CD4-positive, alpha-beta T cell treated with Interleukin-17A for 1 hour (primary cell): ENCODE measurements around the gene ZNF341.
A peak's percentile ranks its signal among the peaks of the same experiment; 100 is the strongest.
"Not testable (repeated sequence)": the region's sequence is repeated elsewhere in the genome, so short reads cannot be mapped to it uniquely, and the experiment has no call there.

Experiments used
- DNase-seq: peaks from one replicate; pipeline ENCODE4 v3.0.0-alpha.2; 2020

ZNF341 gene

DNA sequence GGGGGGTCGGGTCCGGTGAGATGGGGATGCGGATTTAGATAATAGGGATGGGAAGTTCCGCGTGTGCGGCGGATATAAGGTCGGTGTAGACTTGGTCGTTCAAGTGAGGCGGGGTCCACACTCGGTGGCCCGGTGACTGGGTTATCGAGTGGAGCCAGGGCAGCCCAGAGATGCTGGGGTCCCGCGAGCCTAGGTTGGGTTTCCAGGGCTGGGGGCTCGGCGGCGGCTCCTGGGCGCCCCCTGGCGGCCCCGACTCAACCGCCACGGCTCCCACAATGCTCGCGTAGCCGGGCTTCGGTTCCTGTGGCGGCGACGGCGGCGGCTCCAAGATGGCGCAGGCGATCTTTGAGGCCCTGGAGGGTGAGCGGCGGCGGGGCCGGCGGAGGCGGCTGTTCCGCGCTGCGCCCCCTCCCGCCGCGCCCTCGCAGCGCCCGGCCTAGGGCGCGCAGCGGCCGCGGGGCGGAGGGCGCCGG lies at the start of gene ZNF341:
Gene ZNF341, plus strand, starts transcription at position 304 of the 473 bp plus-strand sequence. Its CDS starts 26 bp downstream, at position 330.
- peak; percentile 93 for DNase-seq

DNA sequence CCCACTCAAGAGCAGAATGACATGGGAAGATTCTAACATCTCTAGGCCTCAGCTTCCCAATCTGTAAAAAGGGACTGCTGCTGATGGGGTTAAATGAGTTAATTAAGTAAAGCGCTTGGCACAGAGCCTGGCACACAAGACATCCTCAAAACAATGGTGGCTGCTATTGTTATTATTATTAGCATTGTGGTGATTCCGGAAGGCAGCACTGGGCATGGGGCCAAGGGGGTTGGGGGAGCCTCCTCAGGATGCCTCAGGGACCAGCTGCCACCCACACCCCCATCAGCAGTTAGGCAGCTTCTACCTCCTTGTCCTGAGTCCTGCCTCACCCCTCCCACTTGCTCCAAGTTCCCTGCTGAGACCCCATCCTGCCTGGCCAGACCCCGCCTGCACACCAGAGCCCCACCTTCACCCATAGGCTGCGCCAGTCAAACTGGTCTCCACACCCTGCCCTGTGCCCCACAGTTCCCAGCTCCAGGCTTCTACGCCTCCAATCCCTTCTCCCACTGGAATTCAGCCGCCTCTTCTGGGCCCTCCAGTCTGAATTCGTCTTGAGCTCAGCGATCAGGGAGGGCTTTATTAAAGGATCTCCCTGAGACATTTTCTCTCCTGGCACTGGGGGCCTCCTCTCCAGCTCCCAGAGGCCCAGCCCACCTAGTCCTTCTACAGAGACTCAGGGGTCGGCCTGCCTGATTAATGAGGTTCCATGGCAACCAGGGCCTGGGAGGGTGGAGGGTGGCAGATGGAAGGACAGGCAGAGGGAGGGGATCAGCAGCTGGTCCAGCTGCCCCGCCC lies 47.1 kb upstream of the ZNF341 start:
- DNase-seq: no peak

DNA sequence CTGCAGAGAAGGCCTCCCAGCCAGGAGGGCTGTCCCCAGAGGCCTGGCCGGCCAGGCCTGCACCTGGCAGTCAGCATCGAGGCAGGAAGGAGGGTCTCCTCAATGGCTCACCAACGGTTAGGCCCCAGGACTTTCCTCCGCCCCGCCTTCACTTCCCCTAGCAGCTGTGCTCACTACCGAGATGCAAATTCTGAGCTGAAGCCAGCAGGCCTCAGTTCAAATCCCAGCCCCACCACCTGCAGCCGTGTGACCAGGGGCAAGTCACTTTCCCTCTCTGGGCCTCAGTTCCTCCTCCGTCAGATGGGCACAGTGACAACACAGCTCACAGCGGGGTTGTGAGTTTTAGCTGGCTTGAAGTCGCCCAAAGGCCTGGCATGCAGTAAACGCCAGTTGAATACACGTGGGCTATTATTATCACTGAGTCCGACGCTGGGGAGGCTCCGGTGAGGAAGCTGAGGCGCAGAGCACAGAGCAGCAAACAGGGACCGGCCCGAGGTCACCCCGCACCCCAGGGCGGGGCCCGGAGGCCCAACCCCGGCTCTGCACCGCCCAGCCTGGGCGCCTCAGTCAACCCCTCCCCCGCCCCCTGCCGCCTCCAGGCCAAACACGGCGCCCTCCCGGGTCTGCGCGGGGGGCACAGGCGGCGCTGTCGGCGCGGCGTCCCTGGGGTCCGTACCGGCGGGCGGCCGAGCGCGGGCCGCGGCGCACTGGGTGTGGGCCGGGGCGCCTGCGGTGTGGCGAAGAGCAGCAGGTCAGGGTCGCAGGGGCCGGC lies 46.3 kb upstream of the ZNF341 start:
- peak; percentile 37 for DNase-seq

DNA sequence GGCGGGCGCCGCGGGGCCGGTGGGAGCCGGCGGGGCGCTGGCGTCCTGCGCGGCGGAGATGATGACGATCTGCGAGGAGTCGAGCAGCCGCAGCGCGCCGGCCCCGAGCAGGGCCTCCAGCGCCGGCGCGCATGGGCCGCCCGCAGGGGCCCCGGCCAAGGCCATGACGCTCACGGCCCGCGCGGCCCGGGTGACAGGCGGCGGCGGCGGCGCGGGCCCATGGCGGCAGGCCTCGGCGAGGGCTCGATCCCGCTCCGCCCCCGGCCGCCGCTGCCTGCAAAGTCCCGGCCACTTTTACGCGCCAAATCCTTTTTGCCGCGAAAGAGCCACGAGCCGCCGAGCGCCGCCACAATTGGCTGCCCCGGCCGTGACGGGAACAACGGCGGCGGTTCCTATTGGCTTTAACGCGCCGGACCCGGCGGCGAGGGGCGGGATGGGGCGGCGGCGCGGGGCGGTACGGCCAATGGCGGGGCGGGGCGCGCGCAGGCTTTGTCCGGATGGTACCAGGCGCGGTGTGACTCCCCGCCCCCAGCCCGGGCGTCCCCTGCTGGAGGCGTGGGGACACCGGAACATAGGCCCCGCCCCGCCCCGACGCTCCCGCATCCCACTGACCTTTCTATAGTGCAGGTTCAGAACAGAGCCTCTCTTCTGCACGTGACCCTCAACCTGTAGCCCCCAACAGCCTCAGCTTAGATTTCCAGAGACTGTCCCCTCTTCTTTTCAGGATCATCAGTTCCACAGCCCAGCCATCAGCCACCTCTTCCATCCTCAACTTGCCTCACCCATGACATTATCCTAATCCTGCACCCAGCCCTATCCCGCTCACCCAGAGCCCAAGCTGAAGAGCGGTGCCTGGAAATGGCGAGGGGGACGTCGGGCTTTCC lies 45.5 kb upstream of the ZNF341 start, which contains the start of gene E2F1:
Gene E2F1, minus strand, starts transcription at position 286 of the 884 bp plus-strand sequence. Its CDS starts 121 bp downstream, at position 165.
- peak; percentile 95 for DNase-seq

DNA sequence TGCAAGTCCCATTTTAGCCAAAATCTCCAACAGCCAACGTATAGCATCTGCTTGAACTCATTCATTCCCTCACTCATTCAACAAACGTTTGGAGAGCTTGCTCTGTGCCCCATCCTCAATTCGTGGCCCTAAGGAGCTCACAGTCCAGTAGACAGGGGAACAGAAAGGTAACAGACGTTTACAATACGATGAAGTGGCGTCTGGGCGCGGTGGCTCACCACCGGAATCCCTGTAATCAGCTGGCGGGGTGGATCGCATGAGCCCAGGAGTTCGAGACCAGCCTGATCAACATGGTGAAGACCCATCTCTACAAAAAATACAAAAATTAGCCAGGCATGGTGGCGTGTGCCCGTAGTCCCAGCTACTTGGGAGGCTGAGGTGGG lies 44.8 kb upstream of the ZNF341 start:
- no peak for DNase-seq

DNA sequence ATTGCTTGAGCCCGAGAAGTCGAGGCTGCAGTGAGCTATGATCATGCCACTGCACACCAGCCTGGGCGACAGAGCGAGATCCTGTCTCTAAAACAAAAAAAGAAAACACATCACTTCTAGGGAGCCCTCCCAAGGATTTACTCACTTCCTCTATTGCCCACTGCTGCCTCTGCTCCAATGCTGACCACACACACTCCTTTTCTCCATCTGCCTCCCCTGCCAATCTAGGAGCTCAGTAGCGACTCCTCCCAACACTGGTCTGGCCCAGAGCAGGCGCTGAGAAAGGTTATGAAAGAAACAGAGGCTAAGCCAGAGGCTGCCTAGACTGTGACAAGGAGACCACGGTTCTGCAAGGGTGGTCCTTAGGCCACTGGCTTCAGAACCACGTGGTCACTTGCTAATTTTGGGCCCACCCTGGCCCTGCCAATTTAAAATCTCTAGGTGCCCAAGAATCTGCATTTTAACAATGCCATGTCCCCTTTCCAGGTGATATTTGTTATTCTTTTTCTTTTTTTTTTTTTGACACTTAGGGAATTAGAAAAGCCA lies 44.4 kb upstream of the ZNF341 start:
- no peak for DNase-seq

DNA sequence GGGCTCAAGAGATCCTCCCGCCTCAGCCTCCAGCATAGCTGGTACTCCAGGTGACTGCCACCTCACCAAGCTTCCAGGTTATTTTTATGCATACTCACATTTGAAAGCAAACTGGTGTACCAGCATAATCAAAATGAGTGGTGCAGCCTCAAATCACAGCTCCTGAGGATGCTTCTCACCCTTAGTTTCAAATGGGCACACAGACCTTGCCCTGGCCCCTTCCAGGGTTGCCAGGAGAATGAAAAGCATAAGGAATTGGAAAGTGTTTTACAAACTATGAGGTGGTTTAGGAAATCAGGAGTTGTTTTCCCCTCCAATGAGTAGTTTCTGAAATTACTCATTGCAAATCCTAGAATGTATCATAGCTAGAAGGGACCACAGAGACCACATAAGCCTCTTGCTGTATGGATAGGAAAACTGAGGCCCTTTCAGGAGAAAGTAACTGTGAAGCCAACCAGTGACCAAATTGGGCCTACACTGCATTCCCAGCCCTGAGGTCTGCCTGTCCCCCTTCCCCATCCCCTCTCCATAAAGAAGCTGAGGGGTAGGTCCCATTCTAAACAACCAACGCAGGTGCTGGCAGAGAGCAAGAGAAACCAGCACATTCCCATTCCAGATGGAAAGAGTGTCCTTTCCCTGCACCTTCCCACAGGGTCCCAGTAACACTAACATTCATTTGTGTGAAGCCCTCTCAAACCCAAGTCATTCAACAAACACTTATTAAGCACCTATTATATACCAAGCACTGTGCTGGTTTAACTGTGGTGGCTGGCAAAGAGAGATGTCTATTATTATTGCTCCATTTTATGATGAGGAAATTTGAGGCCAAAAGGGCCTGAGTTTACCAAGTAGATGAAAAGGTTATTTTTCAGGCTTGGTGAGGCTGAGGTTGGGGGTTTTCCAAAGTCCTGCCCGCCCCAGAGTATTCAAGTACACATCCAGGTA lies 43.5 kb upstream of the ZNF341 start:
- no peak for DNase-seq

DNA sequence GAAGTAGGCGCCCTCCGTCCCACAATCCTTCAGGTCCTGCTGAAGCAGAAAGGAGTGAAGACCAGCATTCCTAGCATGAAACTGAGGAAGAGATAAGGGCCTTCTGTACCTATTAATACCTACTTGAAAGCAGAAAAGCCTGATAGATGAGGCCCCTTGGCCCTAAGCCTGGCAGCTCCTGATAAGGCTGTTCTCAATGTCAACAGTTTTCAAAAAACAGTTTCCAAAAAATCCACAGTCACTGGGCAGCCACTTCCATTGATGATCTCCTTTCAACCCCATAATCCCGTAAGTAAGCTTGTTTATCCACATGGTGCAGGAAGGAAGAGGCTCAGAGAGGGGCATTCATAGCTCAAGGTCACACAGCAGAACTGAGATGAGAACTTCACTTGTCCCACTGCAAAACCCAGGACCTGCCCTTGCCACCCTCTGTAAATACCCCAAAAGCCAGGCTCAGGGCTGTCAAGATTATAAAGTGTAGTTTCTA lies 42.8 kb upstream of the ZNF341 start:
- no peak for DNase-seq

DNA sequence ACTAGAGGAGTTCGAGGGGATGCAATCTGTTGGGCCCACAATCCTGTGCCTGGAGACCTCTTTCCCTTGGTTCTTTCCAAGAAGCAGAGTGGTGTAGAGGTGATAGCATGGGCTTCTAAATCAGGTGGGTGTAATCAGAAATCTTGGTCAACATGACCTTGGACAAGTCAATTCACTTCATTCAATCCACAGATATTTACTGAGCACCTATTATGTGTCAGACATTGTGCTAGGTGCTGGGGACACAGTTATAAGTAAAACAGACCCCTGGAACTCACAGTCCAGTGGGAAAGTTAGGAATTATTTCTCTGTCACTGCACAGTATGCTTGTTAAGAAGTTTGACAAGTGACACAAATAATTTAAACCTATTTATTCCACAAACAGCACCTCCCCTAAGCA lies 42.3 kb upstream of the ZNF341 start:
- no peak for DNase-seq

DNA sequence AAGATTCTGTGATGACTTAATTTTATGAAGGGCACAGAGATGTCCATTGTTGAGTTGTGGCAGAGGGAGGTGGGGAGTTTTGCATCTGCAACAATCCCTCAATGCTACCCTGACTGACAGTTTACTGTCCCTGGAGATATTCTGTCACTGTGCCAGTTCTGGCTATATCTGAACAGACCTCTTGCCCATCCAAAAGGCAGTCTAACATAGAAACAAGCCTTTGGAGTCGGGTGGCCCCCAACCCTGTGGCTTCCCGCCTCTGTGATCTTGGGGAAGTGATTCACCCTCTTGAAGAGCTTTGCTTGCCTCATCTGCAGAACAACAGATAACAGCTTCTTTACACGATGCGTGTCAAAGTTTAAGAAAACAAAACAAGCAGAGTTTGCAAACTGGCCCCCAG lies 41.8 kb upstream of the ZNF341 start:
- DNase-seq: peak; percentile 51

DNA sequence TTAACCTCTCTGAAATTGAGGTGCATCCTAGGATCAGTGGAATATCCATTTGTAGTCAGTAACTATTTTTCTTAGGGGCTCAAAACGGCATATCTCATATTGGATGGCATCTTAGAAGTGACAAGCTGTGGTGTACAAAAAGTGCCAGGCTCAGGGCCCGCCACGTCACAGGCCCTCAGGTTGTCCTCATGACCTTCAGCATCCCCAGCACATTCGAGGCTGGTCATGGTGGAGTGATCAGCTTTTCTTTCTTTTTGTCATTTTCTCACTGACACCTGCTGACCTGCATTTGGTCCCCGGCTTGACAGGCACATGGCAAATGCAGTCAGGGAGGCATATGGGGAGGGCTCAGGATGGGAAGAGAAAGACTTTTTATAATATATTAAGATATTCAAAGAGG lies 38.5 kb upstream of the ZNF341 start:
- no peak for DNase-seq

DNA sequence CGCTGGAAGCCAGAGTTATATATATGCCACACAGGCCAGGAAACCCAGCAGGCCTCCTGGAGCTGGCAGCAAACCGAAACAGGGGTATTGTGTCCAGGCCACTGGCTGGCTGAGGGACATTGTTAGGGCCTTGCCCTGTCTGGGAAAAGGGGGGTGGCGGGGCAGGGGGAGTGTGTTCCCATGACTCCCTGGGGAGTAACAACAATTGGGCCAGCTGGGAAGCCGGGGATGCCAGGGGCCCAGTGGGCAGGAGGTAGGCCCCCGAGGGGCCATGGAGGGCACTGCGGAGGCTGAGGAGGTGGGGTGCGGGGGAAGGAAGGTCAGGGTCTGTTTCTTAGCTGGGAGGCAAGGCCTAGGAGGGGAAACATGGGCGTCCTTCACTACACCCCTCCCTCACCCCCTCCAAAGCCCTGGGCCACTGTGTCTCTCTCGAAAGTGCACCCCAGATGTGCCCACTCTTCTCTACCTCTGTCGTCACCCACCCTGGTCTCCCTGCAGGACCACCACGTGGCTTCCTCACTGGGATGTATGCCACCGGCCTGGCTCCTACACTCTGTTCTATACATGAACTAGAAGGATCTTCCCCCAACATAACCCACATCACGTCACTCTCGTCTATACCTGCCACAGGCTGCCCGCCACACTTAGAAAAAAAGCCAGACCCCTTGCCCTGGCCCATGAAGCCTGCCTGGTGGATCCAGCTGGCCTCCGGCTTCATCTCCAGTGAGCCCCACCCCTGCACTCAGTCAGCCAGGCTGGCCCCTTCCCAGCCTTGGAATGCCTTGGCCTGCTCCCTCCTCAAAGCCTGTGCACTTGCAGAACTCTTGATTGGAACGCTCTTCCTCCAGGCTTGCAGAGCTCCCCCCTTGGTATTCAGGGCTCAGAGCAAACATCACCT lies 37.8 kb upstream of the ZNF341 start:
- no peak for DNase-seq

DNA sequence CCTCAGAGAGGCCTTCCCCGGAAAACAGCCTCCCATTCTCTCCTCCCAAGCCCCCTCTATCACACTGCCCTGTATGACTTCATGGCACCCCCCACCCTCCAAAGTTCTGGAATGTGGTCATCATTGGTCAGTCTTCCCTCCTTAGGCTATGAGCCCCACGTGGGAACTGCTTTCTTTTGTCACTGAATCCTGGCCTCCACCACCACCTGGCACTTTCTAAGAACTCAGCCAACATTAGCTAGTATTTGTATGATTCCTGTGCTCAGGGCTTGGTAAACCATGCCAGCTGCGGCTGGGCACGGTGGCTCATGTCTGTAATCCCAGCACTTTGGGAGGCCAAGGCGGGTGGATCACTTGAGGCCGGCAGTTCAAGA lies 37.2 kb upstream of the ZNF341 start:
- no peak for DNase-seq

DNA sequence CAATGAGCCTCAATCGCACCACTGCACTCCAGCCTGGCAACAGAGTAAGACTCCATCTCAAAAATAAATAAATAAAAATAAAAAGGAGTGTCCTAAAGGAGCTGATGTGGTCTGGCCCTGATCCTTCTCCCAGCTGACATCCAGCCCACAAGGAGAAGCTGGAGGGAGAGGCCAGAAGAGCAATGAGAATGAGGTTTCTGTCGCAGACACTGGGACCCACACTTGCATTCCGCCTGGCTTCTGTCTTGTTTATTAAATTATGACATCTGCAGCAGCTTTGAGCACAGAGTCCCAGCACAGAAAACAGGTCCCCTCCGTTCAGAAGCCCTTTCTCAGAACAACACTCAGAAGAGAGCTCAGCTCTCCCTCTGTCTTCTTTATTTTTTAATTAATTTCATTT lies 35.3 kb upstream of the ZNF341 start:
- DNase-seq: no peak

DNA sequence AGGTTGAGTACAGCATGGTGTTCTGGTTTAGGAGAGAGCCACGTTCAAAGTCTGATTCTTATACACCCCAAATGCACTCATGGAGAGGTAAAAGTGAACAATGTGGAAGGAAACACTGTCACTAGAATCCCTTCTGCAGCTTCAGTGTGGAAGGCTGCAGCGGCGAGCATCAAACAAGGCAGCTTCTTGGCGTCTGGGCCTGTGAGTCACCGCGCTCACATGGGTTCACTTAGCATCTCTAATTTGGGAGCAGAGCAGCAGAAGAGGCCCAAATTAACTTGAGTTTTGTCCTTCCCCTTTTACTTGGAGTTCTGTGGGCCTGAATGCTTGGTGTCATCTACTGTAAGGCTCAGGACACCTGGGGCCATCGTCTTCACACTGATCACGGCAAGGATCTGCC lies 34.7 kb upstream of the ZNF341 start:
- DNase-seq: no peak

DNA sequence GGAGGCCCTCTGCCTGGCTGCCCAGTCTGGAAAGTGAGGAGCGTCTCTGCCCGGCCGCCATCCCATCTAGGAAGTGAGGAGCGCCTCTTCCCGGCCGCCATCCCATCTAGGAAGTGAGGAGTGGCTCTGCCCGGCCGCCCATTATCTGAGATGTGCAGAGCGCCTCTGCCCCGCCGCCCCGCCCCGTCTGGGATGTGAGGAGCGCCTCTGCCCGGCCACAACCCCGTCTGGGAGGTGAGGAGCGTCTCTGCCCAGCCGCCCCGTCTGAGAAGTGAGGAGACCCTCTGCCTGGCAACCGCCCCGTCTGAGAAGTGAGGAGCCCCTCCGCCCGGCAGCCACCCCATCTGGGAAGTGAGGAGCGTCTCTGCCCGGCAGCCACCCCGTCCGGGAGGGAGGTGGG lies 32.8 kb upstream of the ZNF341 start:
- DNase-seq: not testable (repeated sequence)

DNA sequence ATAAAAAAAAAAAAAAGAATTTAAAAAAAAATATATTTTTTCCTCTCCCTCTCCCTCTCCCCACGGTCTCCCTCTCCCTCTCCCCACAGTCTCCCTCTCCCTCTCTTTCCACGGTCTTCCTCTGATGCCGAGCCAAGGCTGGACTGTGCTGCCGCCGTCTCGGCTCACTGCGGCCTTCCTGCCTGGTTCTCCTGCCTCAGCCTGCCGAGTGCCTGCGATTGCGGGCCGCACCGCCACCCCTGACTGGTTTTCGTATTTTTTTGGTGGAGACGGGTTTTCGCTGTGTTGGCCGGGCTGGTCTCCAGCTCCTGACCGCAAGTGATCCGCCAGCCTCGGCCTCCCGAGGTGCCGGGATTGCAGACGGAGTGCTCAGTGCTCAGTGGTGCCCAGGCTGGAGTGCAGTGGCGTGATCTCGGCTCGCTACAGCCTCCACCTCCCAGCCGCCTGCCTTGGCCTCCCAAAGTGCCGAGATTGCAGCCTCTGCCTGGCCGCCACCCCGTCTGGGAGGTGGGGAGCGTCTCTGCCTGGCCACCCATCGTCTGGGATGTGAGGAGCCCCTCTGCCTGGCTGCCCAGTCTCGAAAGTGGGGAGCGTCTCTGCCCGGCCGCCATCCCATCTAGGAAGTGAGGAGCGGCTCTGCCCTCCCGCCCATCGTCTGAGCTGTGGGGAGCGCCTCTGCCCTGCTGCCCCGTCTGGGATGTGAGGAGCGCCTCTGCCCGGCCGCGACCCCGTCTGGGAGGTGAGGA lies 30.9 kb upstream of the ZNF341 start:
- not testable (repeated sequence) for DNase-seq

DNA sequence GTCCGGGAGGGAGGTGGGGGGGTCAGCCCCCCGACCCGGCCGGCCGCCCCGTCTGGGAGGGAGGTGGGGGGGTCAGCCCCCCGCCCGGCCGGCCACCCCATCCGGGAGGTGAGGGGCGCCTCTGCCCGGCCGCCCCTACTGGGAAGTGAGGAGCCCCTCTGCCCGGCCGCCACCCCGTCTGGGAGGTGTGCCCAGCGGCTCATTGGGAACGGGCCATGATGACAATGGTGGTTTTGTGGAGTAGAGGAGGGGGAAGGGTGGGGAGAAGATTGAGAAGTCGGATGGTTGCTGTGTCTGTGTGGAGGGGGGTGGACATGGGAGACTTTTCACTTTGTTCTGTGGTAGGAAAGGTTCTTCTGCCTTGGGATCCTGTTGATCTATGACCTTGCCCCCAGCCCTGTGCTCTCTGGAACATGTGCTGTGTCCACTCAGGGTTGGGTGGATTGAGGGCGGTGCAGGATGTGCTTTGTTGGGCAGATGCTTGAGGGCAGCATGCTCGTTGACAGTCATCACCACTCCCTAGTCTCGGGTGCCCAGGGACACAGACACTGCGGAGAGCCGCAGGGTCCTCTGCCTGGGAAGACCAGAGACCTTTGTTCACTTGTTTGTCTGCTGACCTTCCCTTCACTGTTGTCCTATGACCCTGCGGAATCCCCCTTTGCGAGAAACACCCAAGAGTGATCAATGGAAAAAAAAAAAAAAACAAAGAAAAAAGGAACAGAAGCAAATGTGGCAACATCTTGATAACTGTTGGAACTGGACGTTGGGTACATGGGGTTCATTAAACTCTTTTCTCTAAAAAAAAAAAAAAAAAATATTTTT lies 30.0 kb upstream of the ZNF341 start:
- DNase-seq: no peak

DNA sequence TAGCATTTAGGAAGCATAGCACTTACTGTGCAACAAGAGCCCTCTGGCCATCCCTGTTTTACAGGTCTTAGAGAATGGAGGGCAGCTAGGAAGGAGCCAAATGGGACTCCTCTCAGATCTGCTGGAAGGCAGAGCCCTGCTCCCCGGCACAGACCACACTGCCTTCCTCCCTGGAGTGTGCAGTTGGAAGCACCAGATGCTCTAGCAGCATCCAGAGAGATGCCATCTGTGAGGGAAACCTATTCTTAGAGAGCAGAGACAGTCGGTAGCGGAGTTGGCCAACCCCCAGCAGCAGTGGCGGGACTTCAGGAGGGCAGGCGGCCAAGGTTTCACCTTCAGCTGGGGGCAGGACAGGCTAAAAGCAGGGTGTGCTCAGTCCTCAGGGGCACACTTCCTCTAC lies 28.9 kb upstream of the ZNF341 start:
- no peak for DNase-seq
